Stimulated activated CD4-positive, alpha-beta T cell treated with anti-CD3 and anti-CD28 coated beads, Interleukin-12 subunit alpha, Interleukin-12 subunit beta, amount 100 ng/mL, for 4 hours (primary cell): ENCODE measurements around the gene WNT3A.
"Not testable (repeated sequence)": the region's sequence is repeated elsewhere in the genome, so short reads cannot be mapped to it uniquely, and the experiment has no call there.

ENCODE experiments used
- DNase-seq: peaks from one replicate; pipeline ENCODE4 v3.0.0-alpha.2; 2020

The WNT3A gene, protein sequence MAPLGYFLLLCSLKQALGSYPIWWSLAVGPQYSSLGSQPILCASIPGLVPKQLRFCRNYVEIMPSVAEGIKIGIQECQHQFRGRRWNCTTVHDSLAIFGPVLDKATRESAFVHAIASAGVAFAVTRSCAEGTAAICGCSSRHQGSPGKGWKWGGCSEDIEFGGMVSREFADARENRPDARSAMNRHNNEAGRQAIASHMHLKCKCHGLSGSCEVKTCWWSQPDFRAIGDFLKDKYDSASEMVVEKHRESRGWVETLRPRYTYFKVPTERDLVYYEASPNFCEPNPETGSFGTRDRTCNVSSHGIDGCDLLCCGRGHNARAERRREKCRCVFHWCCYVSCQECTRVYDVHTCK

DNA sequence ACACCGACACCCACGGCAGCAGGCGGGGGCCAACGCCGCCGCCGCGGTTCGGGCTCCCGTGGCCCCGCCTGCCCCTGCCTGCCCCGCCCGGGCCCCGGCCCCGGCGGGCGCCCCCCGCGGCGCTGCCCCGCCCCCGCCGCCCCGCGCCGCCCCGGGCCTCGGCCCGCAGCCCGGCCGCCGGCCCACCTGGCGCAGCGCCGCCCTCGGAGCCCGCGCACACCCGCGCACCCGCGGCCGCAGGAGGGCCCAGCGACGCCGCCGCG is at the start of gene WNT3A:
Gene WNT3A, plus strand, starts transcription at position 213 of the 263 bp plus-strand sequence. CDS start 131 bp downstream, outside the sequence.
- DNase-seq: no peak

DNA sequence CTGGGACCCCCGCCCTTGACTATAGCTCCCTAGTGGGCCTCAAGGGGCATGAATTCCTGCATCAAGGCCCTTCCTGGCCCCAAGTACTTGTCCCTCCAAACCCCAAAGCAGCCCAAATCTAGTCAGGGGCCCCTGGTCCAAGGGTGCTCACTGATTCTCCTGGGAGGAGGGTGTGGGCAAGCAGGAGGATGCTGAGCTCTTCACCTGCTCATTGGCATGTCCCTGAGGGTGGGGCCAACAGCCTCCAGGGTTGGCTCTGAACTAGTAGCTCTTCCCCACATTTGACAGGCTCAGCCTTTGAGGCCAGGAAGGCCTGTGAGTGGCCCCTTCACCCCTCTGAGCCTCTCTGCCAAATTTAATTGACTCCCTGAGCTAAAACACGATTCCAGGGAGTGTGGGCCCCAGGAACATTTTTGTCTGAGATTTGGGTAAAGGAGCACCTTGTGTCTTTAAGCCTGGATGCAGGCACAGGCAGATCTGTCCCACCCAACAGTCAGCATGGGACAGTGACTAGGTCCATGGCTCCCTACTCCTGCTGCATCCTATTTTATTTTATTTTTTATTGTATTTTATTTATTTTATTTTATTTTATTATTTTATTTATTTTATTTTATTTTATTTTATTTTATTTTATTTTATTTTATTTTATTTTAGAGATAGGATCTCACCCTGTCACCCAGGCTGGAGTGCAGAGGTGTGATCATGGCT is 48.0 kb upstream of the WNT3A start:
- DNase-seq: no peak

DNA sequence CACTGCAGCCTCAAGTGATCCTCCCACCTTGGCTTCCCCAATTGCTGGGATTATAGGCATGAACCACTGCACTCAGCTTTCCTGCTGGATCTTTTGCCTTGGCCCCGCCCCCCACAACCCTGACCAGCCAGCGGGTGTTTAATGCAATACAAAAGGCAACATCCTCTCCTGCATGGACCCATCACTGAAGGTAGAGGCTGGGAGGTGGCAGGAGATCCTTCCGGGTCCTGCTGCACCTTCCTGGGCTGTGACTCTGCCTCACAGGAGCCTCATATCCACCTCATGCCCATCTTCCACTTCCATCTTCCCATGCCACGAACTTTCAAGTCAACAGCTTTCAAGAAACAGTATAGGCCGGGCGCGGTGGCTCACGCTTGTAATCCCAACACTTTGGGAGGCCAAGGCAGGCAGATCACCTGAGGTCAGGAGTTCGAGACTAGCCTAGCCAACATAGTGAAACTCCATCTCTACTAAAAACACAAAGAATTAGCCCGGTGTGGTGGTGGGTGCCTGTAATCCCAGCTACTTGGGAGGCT is 47.4 kb upstream of the WNT3A start:
- no peak for DNase-seq

DNA sequence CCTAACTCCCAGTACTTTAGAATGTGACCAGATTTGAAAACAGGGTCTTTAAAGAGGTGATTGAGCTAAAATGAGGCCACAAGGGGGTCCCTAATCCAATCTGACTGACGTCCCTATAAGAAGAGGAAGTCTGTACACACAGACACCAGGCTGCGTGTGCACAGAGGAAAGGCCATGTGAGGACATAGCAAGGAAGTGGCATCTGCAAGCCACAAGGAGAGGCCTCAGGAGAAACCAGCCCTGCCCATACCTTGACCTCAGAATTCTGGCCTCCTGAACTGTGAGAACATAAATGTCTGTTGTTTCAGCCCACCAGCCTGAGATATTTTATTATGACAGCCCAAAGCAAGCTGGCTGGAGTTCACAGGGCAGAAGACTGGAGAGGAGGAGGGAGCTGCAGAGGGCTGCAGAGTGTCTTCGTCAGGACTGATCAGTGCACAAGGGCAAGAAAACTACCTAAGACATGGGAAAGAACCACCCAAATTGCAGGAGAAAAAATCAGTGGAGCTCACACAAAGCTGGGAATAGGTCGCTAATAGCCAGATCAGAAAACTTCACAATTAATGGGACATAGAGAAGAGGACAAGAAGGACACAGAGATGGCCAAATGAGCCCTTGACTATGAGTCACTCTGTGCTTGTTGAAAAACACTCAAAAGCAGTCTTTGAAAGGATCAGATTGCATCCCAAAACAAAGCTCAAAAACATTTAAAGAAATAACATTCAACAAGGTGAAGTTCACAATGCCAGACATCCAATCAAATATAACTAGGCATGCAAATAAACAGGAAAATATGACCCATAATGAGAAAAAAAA is 44.9 kb upstream of the WNT3A start:
- DNase-seq: no peak

DNA sequence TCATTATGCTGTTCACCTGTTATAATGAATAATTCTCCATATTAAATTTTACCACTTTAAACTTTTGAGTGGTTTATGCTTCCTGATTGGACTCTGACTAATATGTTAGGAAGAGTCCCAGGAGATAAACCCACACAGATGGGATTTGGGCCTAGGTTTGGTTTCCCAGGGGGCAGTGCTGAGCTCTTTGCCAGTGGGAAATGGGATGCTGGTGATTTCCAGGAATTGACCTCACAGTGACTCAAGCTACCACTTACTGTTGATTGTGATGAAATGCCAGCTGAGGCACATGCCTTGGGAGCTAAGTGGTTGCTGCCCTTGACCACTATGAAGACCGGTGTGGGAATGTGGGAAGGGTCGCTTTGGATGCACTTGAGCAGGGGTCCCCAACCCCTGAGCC is 40.1 kb upstream of the WNT3A start:
- not testable (repeated sequence) for DNase-seq

DNA sequence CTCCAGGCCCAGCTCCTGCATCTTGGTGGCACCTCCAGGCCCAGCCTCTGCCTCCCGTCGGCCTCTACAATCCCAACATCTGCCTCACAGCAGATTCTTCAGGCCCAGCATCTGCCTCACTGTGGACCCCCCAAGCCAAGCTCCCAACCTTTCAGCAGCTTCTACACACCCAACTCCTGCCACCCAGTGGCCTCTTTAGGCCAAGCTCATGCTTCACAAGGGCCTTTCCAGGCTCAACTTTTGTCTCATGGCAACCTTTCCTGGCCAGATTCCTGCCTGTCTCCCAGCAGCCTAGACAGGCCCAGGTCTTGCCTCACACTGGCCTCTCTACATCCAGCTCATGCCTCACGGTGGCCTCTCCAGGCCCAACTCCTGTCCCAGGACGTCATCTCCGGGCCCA is 39.0 kb upstream of the WNT3A start:
- DNase-seq: not testable (repeated sequence)

DNA sequence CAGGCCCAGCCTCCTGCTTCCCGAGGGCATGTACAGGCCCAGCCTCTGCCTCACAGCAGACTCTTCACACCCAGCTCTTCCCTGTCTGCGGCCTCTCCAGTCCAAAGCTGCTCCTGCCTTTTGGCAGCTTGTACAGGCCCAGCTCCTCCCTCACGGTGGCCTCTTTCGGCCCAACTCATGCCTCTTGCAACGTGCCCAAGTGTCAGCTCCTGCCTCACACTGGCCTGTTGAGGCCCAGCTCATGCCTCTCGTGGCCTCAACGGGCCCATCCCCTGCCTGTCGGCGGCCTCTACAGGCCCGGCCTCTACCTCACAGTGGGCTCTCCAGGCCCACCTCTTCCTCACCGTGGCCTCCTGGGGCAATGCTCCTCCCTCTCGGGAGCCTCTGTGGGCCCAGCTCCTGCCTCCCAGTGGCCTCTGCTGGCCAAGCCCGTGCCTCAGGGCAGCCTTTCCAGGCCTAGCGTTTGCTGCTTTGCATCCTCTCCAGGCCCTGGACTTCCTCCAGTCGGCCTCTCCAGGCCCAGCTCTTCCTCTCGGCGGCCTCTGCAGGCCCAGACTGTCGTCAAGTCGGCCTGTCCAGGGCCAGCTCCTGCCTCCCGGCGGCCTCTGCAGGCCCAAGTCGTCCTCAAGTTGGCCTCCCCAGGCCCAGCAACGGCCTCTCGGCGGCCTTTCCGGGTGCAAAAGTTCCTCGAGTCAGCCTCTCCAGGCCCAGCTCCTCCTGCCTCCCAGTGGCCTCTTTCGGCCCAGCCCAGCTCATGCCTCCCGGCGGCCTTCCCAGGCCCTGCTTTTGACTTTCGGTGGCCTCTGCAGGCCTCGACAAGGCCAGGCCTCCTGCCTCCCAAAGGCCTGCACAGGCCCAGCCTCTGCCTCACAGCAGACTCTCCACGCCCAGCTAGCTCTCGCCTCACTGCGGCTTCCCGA is 36.5 kb upstream of the WNT3A start:
- not testable (repeated sequence) for DNase-seq

DNA sequence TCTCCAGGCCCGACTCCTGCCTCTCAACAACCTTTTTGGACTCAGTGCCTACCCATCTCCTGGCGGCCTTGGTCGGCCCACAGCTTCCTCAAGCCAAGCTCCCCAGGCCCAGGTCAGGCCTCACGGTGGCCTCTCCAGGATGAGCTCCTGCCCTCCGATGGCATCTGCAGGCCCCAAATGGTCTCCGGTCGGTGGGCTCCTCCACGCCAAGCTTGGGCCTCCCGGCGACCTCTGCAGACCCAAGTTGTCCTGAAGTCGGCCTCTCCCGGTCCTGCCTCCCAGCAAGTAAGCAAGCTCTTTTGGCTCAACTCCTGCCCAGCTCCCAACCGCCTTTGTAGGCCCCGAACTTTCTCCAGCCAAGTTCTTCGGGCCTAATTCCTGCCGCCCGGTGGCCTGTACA is 35.6 kb upstream of the WNT3A start:
- DNase-seq: not testable (repeated sequence)

DNA sequence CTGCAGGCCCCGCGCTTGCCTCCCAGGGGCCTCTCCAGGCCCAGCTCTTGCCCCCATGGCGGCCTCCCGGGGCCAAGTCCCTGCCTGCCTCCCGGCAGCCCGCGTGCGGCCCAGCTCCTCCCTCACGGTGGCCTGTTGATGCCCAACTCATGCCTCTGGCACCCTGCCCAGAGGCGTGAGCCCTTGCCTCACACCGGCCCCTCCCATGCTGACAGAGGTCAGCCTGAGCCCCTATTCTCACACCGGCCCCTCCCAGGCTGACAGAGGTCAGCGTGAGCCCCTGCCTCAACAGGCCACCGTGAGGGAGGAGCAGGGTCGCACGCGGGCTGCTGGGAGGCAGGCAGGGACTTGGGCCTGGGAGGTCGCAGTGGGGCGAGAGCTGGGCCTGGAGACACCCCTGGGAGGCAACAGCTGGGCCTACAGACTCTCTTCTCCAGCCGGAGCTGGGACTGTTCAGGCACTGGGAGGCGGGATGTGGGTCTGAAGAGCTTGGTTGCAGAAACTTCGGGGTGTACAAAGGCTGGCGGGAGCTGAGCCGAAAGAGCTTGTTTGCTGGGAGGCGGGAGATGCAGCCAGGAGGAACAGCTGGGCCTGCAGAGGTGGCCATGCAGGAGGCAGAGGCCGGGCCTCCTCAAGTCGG is 35.0 kb upstream of the WNT3A start:
- DNase-seq: not testable (repeated sequence)

DNA sequence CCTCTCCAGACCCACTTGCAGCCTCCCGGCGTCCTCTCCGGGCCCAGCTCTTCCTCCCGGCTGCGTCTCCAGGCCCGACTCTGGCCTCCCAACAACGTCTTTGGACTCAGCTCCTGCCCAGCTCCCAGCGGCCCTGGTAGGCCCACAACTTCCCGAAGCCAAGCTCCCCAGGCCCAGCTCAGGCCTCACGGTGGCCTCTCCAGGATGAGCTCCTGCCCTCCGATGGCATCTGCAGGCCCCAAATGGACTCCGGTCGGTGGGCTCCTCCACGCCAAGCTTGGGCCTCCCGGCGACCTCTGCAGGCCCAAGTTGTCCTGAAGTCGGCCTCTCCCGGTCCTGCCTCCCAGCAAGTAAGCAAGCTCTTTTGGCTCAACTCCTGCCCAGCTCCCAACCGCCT is 34.5 kb upstream of the WNT3A start:
- not testable (repeated sequence) for DNase-seq

DNA sequence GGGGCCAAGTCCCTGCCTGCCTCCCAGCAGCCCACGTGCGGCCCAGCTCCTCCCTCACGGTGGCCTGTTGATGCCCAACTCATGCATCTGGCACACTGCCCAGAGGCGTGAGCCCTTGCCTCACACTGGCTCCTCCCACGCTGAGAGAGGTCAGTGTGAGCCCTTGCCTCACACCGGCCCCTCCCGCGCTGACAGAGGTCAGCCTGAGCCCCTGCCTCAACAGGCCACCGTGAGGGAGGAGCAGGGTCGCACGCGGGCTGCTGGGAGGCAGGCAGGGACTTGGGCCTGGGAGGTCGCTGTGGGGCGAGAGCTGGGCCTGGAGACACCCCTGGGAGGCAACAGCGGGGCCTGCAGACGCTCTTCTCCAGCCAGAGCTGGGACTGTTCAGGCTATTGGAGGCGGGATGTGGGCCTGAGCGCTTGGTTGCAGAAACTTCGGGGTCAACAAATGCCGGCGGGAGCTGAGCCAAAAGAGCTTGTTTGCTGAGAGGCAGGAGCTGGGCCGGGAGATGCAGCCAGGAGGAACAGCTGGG is 33.9 kb upstream of the WNT3A start:
- not testable (repeated sequence) for DNase-seq

DNA sequence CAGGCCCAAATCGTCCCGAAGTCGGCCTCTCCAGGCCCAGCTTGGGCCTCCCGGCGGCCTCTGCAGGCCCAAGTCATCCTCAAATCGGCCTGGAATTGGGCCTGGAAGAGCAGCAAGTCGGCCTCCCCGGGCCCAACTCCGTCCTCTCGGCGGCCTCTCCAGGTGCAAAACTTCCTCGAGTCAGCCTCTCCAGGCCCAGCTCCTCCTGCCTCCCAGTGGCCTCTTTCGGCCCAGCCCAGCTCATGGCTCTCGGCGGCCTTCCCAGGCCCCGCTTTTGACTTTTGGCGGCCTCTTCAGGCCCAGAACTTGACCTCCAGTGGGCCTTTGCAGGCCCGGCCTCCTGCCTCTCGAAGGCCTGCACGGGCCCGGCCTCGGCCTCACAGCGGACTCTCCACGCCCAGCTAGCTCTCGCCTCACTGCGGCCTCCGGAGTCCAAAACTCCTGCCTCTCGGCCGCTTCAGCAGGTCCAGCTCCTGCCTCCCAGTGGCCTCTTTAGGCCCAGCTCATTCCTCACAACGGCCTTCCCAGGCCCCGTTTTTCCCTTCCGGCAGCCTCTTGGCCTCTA is 33.0 kb upstream of the WNT3A start:
- DNase-seq: not testable (repeated sequence)

DNA sequence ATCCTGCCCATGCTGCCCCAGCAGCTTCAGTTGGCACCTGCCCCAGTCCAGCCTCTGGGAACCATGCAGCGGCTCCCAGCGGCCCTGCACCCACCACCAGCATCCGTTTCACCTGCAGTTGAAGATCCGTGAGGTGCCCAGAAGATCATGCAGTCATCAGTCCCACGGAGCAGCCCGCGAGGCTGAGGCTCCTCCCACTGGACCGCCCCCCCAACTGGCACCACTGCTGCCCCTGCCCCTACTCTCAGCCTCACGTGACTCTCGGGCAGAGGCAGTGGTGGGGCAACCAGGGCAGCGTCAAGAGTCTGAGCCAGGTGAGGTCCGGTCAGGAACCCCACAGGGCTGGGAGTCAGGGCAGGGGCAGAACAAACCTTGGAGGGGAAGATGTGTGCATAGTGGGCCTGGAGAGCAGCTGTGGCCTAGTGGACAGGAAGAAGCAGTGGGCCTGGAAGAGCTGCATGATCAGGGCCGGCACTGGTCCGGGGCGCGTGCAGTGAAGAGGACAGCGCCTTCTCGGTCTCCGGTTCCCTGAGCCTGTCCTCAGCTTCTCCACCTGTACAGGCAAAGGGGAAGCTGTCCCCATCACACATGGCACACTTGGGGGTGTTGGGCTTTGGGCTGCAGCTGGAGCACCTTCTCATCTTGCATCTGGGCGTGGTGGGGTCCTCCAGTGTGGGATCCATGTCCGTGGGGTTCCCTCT is 31.1 kb upstream of the WNT3A start:
- not testable (repeated sequence) for DNase-seq

DNA sequence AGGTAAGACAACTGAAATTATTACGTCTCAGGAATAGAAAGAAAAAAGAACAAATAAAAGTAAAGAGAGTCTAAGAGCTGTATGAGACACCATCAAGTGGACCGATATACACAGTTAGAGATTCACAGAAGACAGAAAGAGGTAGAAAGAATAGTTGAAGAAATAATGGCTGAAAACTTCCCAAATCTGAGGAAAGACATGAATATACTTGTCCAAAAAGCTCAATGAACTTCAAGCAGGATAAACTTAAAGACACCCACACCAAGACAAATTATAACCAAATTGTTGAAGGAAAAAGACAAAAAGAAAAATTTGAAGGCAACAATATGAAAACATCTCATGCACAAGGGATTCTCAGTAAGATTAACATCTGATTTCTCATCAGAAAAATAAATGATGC is 19.6 kb upstream of the WNT3A start:
- DNase-seq: no peak

DNA sequence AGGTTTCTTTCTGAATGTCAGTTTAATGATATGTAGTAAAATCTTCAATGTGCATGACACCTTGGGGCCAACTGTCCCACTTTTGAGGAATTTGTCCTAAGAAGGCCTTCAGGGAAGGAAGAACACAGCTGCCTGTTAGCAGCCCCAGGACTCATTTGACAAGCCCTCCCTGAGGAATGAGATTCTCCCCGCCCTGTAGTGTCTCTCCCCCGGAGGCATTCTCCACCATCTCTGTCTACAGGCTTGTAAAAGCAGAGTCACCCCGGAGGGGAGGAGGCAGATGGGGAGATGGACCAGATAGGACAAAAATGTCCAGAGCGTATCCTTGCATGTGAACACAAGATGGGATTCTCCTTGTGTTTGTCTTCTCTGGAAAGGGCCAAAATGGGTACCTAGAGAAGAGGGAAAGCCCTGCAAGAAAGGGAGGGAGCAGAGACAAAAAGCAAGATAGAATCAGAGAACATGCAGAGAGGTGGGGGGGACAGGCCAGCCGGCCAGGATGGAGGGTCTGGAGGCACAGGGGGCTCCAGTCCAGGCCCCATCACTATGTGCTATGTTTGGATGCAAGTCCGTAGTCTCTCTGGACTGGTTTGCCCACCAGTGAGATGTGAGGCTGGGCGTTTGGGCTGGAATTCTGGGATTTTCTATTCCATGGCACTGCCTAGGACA is 12.0 kb upstream of the WNT3A start:
- no peak for DNase-seq

DNA sequence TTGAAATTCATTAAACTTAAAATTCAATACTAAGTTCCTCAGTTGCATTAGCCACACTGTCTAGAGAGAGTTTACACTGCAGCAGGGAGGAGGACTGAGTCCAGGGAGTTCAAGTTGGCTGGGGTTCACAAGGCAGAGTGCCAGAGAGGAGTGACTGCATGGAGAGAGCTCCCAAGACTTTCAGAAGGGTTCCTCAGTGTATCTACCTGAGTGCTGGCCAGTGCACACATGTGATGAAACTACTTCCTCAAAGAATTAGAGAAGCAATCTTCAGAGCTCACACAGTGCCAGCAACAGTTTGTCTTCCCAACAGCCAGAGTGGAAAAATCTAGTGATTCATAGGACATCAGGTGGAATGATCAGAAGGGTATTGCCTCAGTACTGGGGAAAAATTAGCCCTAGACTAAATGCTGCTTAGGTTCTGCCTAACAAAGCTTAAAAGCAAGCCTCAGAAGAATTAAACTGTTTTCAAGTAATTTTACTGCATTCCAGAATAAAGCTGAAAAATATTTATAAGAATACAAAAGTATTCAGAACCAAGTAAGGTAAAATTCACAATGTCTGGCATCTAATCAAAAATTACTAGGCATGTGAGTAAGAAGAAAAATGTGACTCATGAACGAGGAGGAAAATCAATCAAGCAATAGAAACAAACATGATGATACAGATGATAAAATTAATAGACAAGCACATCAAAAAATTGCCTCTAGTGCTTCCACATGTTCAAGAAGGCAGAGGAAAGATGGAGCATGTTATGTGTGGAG is 10.4 kb upstream of the WNT3A start:
- no peak for DNase-seq

DNA sequence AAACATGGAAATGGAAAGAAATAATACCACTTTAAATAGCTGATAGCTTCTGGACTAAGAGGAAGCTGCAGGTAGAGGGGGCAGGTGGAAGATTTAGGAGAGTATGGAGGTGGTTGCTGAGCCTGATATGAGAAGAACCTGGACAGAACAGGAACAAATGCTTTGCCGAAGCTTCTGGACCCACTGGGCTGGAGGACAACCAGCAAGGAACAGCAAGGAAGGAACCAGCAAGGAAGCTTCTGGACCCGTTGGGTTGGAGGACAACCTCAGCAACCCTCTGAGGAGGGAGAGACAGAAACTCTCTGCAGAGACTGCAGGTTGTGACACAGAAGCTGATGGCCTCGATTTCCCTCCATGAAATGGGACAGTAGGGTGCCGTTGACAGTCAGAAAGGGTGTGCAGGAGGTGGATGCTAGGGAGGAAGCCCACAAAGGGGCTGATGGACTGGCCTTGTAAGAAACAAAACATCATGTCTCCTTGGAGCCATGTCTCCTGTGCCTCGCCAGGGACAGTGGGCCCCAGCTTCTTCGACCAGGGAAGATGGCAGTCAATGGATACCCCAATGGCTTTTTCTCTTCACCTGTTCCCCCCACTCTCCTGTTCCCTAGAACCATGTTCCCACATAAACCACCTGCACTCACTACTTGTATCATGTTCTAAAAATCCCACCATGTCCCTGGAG is 8.3 kb upstream of the WNT3A start:
- DNase-seq: no peak
